ENCODE measurements around the gene IGSF9. TPM values are rescaled to one million over a fixed set of nuclear protein-coding genes. Genes with fewer than 3 reads are reported as not detected.

The IGSF9 gene
- total RNA-seq, 1 experiment from 2014 or later, result 15.6 TPM

GRCh38 chr1:159987186-159987585 is 41.8 kb upstream of the IGSF9 start:
- Histone ChIP-seq H3K9me2 (replicated peaks; ENCODE audit: low read length) (0 out of 2 replicates have a peak, but pooled peaks cover 8% of the 10 kb centered on the region), H2AFZ (ENCODE audit: low read length) (no peak overlapping the region), H3K27me3 (ENCODE audit: low read length) (peaks cover 8% of the 10 kb centered on the region; the same call in 1 of the 2 replicates), H3K36me3 (ENCODE audit: low read depth, low read length) (no peaks in the 10 kb centered on the region), H3K4me3 (ENCODE audit: low read length) (no peak overlapping the region), H4K20me1 (ENCODE audit: low read length) (no peaks in the 10 kb centered on the region), H3F3A (ENCODE audit: low read length, unreplicated experiment) (no peaks in the 10 kb centered on the region), H3K27ac (ENCODE audit: low read length) (no peak overlapping the region), H3K4me1 (ENCODE audit: insufficient read depth, low read length) (peaks cover 19% of the 10 kb centered on the region), H3K4me2 (ENCODE audit: low read length) (no peak overlapping the region), H3K9me3 (ENCODE audit: low read length) (no peaks in the 10 kb centered on the region), H3K79me2 (ENCODE audit: low read length) (no peaks in the 10 kb centered on the region), H3K9ac (ENCODE audit: low read length) (no peak overlapping the region)
- ChIA-PET POLR2A (ENCODE audit: unreplicated experiment) (no interaction called here), CTCF (interaction anchor here (0.7 kb wide), 1 partner anchor 19 kb away, joined by 4 read pairs; no protein-coding TSS in a partner anchor)
- intact Hi-C loops (cut with micrococcal nuclease), result no loop called here
- DNase-seq (no peak), ATAC-seq (no peak)
- no peak for TF ChIP-seq EZH2 (IDR thresholded peaks at IDR 0.05; ENCODE audit: low read length, unreplicated experiment)
- TF ChIP-seq CTCF (conservative IDR thresholded peaks at IDR 0.05; ENCODE audit: low read depth, low read length), result no peak
- BruUV-seq (replicated peaks), result no TSS peak

GRCh38 chr1:159986531-159986930 is 41.1 kb upstream of the IGSF9 start:
- ATAC-seq, result no peak
- Histone ChIP-seq H3K9me3 (ENCODE audit: low read length) (no peaks in the 10 kb centered on the region), H3F3A (ENCODE audit: low read length, unreplicated experiment) (no peaks in the 10 kb centered on the region), H3K27ac (ENCODE audit: low read length) (no peak overlapping the region), H3K4me1 (ENCODE audit: insufficient read depth, low read length) (peaks cover 15% of the 10 kb centered on the region), H3K79me2 (ENCODE audit: low read length) (no peaks in the 10 kb centered on the region), H3K36me3 (ENCODE audit: low read depth, low read length) (no peaks in the 10 kb centered on the region), H3K4me3 (ENCODE audit: low read length) (no peak overlapping the region), H3K9ac (ENCODE audit: low read length) (no peak overlapping the region), H3K27me3 (ENCODE audit: low read length) (peaks cover 8% of the 10 kb centered on the region; the same call in 1 of the 2 replicates), H3K4me2 (ENCODE audit: low read length) (no peak overlapping the region), H2AFZ (ENCODE audit: low read length) (no peak overlapping the region), H4K20me1 (ENCODE audit: low read length) (no peaks in the 10 kb centered on the region), H3K9me2 (replicated peaks; ENCODE audit: low read length) (0 out of 2 replicates have a peak, but pooled peaks cover 8% of the 10 kb centered on the region)
- TF ChIP-seq CTCF (conservative IDR thresholded peaks at IDR 0.05; ENCODE audit: low read depth, low read length) (no peak), EZH2phosphoT487 (IDR thresholded peaks at IDR 0.05; ENCODE audit: borderline replicate concordance, low read length) (no peak), EZH2 (IDR thresholded peaks at IDR 0.05; ENCODE audit: low read length, unreplicated experiment) (no peak)
- intact Hi-C loops (cut with micrococcal nuclease), result no loop called here
- CTCF ChIA-PET, result interaction anchor here (0.7 kb wide), 1 partner anchor 20 kb away, joined by 4 read pairs; no protein-coding TSS in a partner anchor
- no peak for DNase-seq
- POLR2A ChIA-PET (ENCODE audit: unreplicated experiment), result no interaction called here
- BruUV-seq (replicated peaks), result no TSS peak

- CTCF ChIA-PET, result no interaction called here
- no peaks in the 10 kb centered on the region for H3K9me3 ChIP-seq (ENCODE audit: low read length)
Observed at GRCh38 chr1:159986093-159986492, 40.7 kb upstream of the IGSF9 start.

More at GRCh38 chr1:159986093-159986492, 40.7 kb upstream of the IGSF9 start:
- POLR2A ChIA-PET (ENCODE audit: unreplicated experiment), result no interaction called here
- TF ChIP-seq EZH2phosphoT487 (IDR thresholded peaks at IDR 0.05; ENCODE audit: borderline replicate concordance, low read length), result no peak
- TF ChIP-seq CTCF (conservative IDR thresholded peaks at IDR 0.05; ENCODE audit: low read depth, low read length), result no peak
- no peak for TF ChIP-seq EZH2 (IDR thresholded peaks at IDR 0.05; ENCODE audit: low read length, unreplicated experiment)
- no peak overlapping the region for H3K4me2 ChIP-seq (ENCODE audit: low read length)
- H3F3A ChIP-seq (ENCODE audit: low read length, unreplicated experiment), result no peaks in the 10 kb centered on the region
- no peaks in the 10 kb centered on the region for H3K36me3 ChIP-seq (ENCODE audit: low read depth, low read length)
- no peak overlapping the region for H3K9ac ChIP-seq (ENCODE audit: low read length)
- H4K20me1 ChIP-seq (ENCODE audit: low read length), result no peaks in the 10 kb centered on the region
- no peaks in the 10 kb centered on the region for H3K79me2 ChIP-seq (ENCODE audit: low read length)
- H3K4me3 ChIP-seq (ENCODE audit: low read length), result no peak overlapping the region
- H3K27ac ChIP-seq (ENCODE audit: low read length), result no peak overlapping the region
- BruUV-seq (replicated peaks), result no TSS peak
- intact Hi-C loops (cut with micrococcal nuclease), result no loop called here
- peaks cover 8% of the 10 kb centered on the region; the same call in 1 of the 2 replicates for H3K27me3 ChIP-seq (ENCODE audit: low read length)
- peaks cover 10% of the 10 kb centered on the region for H3K4me1 ChIP-seq (ENCODE audit: insufficient read depth, low read length)
- DNase-seq (no peak), ATAC-seq (no peak)
- 0 out of 2 replicates have a peak, but pooled peaks cover 8% of the 10 kb centered on the region for H3K9me2 ChIP-seq (replicated peaks; ENCODE audit: low read length)
- no peak overlapping the region for H2AFZ ChIP-seq (ENCODE audit: low read length)

Data from PC-3 (cell line).